Activated T-cell treated with anti-CD3 and anti-CD28 coated beads, Interleukin-2, amount 50 U/mL, for 48 hours (primary cell): Measurements from ENCODE around the gene EXOC4.

Source experiments
- DNase-seq, 2 experiments: peaks; one replicate each; pipeline ENCODE4 v3.0.0-alpha.2; 2020

The EXOC4 gene

DNA sequence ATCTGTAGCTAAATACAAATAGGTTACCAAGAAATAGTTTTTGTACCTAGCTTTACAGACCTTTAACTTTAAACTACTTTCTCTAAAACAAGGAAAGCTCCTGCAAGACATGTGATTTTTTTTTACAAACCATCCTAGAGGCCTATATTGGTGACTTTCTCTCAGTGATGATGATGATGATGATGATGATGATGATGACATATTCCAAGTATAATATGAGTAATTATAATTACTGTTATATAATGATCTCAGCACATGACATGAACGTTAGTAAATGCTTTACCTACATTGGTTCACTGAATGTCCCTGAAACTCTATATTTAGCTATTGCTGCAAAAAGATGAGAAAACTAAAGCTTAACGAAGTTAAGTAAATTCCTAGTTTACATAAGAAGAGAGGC lies 766.4 kb downstream of the EXOC4 start:
- DNase-seq, result no peak

DNA sequence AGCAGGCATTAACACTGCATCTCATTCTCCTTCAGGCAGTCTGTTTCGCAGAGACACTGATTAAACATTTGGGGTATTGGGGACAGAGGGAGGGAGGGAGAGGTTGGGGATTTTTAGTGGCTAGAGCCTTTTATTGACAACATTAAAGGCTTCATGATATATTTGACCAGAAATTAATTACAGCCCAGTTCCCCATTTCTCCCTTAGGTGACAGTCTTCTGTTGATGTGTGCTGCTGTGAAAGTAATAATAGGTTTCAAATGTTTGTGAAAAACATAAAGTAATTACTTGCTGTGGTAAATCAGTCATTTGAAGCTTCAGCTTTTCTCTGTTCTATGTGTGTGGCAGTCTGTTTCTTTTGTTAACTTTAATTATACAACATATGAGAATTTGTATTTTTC lies 769.0 kb downstream of the EXOC4 start:
- no peak for DNase-seq

DNA sequence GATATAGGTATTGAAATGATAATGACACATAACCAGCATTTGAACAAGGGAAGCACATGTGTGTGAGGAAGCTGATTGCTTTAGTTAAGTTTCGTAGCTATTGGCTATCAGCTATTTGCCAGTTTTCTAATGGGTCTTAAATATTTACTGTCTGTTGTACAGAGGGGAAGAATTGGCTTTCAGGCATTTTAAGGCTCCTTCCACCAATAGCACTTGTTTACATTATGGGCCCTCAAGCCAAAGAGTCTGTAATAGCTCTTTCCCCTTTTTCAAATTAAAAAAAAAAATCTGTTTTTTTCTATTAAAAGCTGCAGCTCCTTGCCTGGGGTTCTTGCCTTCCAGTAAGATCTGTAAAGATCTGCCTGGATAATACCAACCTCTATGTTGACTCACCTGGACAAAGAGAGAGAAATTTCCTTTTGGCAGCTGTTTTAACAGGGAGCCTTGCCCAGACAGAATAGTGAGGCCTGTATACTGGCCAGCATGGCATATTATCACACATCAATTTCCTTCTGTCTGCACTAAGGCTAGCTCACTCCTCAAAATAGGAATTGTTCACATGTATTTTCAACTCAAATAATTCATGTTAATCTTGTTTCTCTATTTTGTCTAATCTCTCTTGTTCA lies 769.5 kb downstream of the EXOC4 start:
- no peak for DNase-seq

DNA sequence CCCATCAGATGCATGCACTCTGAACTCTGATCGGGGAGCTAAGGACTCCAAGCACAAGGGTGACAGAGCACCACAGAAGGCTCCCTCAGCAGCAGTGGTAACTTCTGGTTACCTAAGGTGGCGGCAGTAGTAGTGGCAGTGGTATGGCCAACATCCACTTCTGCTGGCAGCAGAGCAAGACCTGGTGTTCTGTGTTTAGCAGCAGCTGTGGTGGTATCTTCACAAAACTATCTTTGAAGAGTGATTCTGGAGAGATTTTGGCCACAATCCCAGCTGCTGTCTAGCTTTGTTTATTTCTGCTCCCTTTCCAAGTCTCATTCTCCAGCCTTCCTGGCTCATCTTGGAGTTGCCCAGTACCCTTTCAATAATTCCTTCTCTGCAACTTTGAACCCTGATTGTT lies 771.9 kb downstream of the EXOC4 start:
- DNase-seq, result no peak

DNA sequence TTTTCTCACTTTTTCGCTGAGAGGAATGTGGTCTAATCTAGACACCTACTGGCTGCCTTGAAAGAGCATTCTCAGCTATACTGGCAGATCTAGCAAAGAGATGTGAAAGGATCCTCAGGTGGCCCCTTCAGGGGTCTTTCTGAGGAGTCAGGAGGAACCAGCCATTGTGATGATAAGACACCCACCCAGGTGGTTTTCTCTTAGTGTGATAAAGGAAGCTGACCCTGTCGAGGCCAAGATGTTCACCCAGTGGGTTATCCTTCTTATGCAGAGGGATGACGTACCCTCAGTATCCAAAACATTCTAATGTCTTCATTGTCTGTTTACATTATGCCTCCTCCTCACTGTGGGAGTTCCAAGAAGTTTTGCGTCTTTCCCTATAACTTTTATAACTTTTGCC lies 776.0 kb downstream of the EXOC4 start:
- DNase-seq, result no peak

DNA sequence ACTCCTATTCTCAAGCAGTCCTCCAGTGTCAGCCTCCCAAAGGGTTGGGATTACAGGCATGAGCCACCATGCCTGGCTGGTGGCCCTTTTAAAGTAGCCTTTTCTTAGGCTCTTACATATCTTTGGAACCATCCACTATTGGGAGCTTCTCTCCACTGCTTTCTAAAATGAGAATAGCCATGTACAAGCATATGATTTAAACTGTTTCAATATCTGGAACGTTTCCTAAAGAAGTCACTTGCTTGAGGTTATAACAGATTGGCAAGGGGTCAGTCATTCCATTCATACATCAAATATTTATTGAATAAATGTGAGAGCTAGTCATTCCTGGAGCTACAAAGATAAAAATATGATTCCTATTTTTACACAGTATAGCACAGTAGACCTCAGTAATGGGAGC lies 776.9 kb downstream of the EXOC4 start:
- DNase-seq, result no peak

DNA sequence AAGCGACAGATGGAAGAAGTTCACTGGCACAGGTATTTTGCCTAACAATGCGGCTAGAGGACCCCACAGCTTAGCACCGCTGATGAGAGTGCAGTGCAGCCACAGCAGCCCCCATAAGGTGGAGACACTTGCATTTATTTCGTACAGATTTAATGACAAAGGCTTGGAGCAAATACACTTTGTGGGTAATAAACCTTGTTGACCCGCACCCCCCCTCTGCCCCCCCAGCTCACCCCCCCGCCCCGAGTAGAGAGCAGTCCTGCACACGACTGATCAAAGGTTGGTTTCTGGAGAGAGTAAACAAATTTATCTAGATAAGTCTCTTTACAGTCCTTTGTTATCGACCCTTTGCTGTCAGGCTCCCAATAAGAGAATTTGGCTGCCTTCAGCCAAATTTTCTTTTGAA lies 777.6 kb downstream of the EXOC4 start:
- DNase-seq, result no peak

DNA sequence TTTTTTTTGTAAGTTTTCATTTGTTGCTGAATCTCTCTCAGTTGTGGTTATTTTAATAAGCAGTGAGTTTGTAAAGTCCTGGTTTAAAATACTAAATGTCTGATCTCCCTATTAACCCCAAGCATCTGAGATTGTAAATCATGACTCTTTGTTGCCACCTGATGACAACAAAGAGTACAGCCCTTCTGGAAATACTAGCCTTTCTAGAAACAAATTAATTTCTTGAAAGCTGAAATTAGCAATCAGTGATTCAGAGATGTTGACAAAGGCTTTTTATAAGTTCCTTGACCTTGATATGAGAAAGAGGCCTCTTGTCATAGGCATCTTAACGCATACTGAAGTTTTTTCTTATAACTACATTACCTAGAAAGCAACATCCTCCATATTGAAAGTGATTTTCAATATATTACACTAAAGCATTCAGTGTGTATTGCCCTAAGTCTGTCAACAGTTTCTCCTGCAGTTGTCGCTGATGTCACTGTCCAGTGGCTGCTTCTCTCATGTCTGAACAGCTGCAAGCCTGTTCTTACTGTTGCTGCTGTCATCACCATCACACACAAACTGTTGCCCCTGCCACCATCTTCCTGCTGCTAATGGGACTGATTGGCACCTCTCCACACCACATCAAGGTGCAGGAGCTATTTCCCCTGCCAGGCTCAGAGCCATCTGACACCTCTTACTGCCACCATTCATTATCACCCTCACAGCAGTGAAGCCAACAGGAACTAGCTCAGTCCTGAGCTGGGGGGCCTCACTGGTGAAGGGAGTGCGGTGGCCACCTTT lies 779.1 kb downstream of the EXOC4 start:
- no peak for DNase-seq

DNA sequence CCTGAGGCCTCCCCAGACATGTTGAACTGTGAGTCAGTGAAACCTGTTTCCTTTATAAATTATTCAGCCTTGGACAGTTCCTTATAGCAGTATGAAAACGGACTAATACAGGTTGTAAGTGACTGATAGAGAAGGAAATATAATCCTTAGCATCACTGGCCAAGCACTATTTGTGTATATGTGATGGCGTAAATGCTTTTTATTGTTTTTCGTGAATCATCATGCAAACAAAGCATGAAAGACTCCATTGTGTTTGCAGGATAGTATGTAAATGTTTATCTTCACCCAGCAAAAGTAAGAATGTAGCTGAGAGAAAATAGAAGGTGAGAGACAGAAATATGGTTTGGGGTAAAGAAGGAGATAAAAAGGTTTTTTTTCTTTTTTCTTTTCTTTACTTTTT lies 781.8 kb downstream of the EXOC4 start:
- no peak for DNase-seq

DNA sequence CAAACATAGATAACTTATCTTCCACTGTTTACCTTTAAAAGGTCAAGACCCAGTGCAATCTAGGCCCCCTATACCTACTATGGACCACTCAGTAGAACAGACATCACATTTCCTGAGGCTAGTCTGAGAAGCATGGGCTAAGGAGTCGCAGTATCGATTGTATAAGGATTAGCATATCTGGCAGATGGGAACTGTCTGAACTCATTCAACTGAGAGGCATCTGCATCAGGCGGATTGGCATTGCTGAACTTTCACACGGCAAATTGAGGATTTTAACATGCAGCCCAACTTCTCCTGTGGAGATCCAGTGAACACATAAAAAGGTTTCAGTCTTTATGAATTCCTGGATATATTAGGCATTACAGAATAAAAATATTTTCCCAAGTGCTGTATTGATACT lies 785.1 kb downstream of the EXOC4 start:
- no peak for DNase-seq

DNA sequence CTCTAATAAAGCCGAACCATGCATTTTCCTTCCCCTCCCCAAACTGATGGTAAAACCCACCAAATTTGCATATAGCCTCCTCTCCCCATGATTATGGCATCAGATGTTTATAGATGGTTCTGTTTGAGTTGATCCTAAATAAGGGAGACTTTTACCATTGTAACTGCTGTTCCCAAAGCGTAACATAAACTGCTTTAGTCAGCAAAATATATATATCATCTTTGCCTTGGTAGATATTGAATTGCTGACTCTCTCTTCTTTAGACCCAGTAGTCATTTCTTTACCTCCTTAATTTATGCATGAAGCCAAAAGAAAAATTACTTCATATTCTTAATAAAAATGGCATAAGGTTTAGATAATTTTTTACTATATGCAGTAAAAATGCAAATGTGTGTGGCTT lies 788.1 kb downstream of the EXOC4 start:
- no peak for DNase-seq

DNA sequence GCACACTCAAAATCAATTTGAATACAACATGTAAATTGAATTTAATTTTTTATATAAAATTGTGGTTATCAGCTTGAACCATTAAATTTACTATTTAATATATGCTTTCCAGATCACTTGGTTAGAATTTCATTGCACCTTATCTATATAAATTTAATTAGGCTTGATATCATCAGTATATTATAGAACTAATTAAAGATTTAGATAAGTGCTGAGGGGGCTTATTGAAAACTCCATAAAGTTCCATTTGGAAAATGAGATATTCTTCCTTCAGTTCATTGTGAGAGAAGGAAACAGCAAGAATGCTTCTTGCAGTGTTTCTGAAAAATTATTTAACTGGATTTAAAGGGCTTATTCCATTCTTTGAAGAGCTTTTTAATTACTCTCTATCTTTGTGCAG lies 788.6 kb downstream of the EXOC4 start:
- no peak for DNase-seq

DNA sequence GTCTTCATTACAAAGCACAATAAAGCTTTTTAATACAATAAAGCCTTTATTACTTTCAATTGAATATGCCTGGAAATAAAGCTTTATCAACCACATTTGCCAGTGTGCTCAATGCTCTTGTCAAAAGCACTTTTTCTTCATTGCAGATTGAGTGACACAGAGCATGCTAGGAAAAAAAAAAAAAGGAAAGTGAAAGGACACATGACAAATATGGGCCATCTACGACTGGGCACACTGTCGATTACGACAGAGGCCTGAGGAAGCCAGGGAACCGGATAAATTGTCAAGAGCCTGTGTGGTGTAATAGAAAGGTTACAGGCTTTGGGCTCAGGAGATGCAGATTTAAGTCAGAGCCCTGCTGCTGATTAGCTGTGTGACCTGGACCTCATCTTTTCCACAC lies 789.4 kb downstream of the EXOC4 start:
- no peak for DNase-seq

DNA sequence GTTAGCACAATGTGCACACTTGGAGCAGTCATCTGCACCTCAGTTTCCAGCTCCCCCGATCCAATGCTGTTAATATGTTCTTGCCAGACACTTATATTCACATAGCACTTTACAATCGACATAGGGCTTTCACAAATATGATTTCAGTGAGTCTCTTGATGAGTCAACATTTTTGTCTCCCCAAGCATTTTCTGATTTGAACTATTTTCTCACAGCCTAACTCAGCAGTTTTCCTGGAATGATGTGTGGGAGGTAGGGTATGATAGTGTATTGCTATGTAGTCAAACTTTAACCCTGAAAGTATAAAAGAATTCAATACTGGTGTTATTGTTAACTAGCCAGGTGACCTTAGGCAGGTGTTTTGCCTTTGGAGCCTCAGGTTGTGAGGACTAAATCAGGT lies 791.8 kb downstream of the EXOC4 start:
- DNase-seq, result no peak

DNA sequence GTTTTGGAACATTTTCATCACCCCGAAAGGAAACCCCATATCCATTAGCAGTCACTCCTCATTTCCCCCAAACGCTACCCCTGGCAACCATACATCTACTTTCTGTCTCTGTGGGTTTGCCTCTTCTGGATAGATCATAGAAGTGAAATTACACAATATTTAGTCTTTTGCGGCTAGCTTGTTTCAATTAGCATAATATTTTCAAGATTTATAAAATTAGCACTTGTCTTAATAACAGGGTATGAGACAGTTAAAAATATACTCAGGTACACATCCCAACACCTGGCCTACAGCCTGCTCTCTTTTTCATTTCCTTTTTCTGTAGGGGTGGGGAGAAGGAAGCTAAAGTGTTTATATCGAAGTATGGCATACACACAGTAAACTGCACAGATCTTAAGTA lies 792.8 kb downstream of the EXOC4 start:
- DNase-seq, result no peak

DNA sequence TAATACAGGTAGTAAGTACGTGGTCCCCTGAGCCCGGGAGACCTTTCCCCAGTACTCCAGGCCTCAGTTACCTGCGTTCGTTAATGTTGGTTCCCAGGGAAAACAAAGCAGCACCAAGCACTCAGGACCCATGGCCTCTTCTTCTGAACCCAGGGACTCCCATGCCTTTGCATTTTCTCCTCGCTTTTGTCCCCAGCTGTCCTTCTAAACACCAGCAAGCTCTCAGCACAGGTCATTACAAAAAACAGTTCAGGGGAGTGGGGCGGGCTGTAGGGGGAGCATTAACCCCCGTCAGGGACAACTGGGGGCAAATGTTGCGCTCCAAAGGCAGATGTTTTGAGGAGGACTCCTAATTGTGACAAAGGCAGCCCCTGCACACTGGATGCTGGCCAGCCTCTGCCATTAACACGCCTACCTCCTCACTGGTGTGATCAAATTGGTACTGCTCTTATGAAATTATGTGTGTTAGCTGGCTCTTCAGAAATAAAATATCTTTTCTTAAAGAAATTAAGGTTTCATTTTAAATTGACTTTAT lies 793.8 kb downstream of the EXOC4 start:
- no peak for DNase-seq

DNA sequence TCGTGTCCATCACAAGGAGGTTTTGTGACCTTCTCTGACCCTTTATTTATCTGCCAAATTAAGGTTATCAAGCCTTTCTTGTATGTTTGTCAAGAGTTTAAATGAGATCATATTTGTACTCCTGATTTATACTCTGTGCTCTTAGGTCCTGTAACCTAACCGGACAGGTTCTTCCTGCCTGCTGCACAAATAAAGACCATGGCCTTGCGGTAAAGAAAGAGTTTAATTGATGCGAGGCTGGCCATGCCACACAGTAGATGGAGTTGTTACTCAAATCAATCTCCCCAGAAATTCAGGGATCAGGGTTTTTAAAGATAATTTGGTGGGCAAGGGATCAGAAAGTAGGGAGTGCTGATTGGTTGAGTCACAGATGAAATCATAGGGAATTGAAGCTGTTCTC lies 794.8 kb downstream of the EXOC4 start:
- DNase-seq, result no peak

DNA sequence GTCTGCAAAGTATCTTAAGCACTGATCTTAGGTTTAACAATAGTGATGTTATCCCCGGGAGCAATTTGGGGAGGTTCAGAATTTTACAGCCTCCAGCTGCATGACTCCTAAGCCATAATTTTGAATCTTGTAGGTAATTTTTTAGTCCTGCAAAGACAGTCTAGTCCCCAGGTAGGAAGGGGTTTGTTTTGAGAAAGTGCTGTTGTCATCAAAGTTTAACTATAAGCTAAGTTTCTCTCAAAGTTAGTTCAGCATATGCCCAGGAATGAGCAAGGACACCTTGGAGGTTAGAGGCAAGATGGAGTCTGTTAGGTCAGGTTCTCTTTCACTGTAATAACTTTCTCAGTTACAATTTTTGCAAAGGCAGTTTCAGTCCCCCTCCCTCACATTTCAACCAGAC lies 795.3 kb downstream of the EXOC4 start:
- DNase-seq, result no peak

DNA sequence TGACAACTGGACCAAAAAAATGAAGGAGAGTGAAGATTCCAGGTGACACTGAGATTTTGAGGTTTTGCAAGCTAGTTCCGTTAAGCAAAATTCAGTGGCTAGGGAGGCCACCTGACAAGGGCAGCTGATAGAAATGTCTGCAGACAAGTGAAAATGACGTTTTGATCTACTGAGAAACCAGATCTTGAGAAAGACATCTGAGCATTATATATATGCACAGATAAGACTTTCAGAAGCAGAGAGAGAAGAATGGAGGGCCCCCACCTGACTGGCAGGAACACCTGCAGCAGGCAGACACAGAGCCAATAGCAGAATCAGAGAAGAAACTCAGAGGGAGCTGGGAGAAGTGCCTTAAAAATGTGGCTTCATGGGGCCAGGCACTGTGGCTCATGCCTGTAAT lies 798.1 kb downstream of the EXOC4 start:
- no peak for DNase-seq

DNA sequence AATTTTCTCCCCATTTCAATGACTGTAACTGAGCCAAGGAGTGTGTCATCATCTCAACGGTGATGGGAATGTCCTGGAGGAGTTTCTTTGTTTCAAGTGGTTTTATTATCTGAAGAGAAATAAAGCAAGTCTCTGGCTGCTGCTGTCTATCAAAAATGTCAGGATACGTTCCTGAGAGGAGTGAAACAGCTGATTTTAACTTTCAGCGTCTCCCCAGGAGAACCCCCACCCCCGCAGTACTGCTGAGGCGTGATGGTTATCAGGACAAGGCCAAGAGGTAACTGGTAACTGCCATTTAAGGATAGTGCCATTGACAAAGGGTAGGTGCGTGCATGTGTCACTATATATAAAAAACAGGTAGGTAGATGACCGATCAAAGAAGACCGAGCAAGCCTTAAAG lies 803.9 kb downstream of the EXOC4 start:
- no peak for DNase-seq

DNA sequence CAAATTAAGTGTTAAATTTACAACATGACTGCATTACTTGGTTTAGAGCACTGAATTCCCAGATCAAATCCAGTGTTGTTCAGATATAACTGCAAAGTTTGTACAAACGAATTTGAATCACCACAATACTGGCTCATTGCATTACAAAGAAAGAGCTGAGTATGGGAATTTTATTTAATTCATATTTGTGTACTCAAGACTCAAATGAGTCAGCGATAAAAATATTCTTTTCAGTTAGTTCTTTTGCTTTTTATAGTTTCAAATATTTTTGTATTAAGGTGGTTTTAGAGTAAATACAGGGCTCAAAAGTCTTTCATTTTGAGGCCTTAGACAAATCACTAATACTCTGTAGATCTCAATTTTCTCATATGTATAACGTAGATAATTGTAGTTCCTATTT lies 805.6 kb downstream of the EXOC4 start:
- DNase-seq, result no peak

DNA sequence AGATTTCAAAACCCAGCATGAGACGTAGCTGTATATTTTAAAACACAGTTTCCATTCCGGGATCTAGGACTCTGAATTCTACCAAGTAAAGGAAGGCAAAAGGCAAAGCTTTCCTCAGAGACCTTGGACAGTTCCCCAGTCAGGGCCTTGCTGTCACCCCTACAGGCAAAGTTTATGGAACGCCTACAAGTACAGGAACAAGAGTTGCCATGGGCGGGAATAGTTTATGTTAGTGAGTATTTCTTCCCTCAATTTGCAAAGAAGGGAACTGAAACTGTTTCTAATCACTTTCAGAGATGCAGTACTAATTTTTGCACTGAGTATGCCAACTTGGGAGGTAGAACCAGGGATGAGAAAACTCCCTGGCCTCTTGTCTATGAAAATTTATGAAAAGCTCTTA lies 806.1 kb downstream of the EXOC4 start:
- no peak for DNase-seq

DNA sequence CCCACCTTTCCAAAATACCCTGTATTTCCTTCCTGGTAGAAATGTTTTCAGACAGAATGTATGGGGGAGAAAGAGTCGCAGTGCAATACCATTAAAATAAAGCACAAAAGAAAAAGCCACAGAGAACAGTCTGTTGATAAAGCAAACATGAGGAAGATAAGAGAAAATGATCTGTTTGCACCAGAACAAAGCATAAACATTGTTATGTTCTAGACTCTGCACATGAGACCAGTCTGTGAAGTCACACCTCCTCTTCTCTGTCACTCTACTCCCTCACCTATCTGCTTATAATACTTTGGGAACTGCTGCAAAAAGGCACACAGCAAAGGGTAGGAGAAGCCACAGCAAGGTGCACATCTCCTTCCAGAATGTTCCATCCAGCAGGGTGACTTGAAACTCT lies 807.0 kb downstream of the EXOC4 start:
- no peak for DNase-seq

DNA sequence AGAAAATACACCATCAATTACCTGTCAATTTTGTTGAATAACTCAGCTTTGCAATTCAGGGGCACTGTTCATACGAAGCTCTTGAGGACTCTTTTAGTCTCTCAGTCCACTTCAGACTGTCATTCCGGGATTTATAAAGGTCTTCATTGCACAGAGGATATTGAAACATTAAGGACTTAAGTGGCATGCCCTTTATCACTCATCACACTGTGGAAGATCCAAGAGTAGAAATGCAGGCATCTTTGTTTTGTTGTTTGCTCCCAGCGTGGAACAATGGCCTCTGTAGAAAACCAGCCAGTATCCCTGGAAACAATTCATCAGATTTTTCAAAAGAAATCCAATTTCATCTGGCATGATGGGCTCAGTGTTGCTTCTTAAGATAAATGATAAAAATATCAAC lies 808.0 kb downstream of the EXOC4 start:
- no peak for DNase-seq

DNA sequence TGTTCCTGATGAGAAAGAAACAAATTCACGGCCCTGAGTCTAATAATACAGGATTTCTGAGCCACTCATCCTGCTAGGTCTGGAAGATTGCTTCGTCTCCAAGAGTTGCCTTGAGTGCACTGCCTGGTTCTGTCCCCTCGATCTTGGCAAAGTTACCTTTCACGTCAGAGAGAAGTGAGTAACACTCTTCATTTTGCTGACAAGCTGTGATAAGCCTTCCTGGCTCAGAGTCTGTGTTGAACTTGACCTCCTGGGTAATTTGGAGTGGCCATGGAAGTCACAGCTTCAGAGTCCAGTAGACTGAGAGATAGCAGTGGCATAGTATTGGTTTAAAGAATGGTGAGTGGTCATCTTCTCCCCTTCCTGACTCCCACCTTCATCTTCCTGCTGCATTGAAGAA lies 809.6 kb downstream of the EXOC4 start:
- DNase-seq, result no peak
